SK-N-SH (cell line): ENCODE results near the gene SCFD1. TPM values are rescaled to one million over a fixed set of nuclear protein-coding genes. Genes with fewer than 3 reads are reported as not detected.

Experiments
- CTCF ChIA-PET: fragments of 300-600, 350-600 bp; formaldehyde crosslinking; extraction: SDS; loops from one replicate; lab custom pipeline; 2021; lab: Yijun Ruan, JAX
- POLR2A ChIA-PET: fragments of 350-600 bp; sonication (Branson Sonifier 250); formaldehyde crosslinking; extraction: SDS; loops from one replicate; lab custom pipeline; 2020; ENCODE audit warnings: antibody characterized with exemption, inconsistent platforms; lab: Yijun Ruan, JAX
- DNase-seq: peaks from one replicate; pipeline ENCODE4 v3.0.0; 2012
- H2AFZ ChIP-seq: fragments of 200-600 bp; sonication (generic); 2 replicates; pipeline ENCODE4 v1.8.1; 2016; ENCODE audit warnings: antibody characterized with exemption, mild to moderate bottlenecking, low read depth
- H3F3A ChIP-seq: fragments of 200-600 bp; sonication (generic); replicated peaks from 2 replicates; pipeline ENCODE3; 2016; ENCODE audit warnings: antibody characterized with exemption, mild to moderate bottlenecking; ENCODE audit not compliant: insufficient read depth
- H3K27ac ChIP-seq, 2 experiments: fragments of 200-500 bp in 1 of 2; fragments of 200-600 bp in 1 of 2; sonication (Bioruptor generic) in 1 of 2; sonication (generic), shearing (Covaris generic) in 1 of 2; 2 replicates each; pipeline versions ENCODE4 v1.5.1 to v1.6.1; 2014 to 2016; ENCODE audit warnings: low read depth in 2 of 2, inconsistent platforms in 1 of 2, low read length in 1 of 2, mild to moderate bottlenecking in 1 of 2, mixed read lengths in 1 of 2
- H3K27me3 ChIP-seq: fragments of 200-600 bp; sonication (generic), shearing (Covaris generic); 2 replicates; pipeline ENCODE4 v1.6.1; 2016; ENCODE audit warnings: mixed run types; ENCODE audit not compliant: insufficient read depth
- H3K36me3 ChIP-seq, 2 experiments: fragments of 200-500 bp in 1 of 2; fragments of 200-600 bp in 1 of 2; sonication (Bioruptor generic) in 1 of 2; sonication (generic) in 1 of 2; replicated peaks in 1 of 2; 2 replicates each; pipeline versions ENCODE3 to v1.5.1; 2014 to 2016; ENCODE audit warnings: low read length in 1 of 2, mild to moderate bottlenecking in 1 of 2; ENCODE audit not compliant: insufficient read depth in 2 of 2, control insufficient read depth in 1 of 2
- H3K4me1 ChIP-seq, 2 experiments: fragments of 200-500 bp in 1 of 2; fragments of 200-600 bp in 1 of 2; sonication (Bioruptor generic) in 1 of 2; sonication (generic), shearing (Covaris generic) in 1 of 2; 2 replicates each; pipeline versions ENCODE4 v1.5.1 to v1.6.1; 2014 to 2016; ENCODE audit warnings: low read depth in 1 of 2, low read length in 1 of 2, mixed run types in 1 of 2; ENCODE audit not compliant: insufficient read depth in 2 of 2, control insufficient read depth in 1 of 2
- H3K4me2 ChIP-seq: fragments of 200-600 bp; sonication (generic), shearing (Covaris generic); 2 replicates; pipeline ENCODE4 v1.6.1; 2017; ENCODE audit warnings: mixed run types
- H3K4me3 ChIP-seq, 2 experiments: fragments of 200-500 bp in 1 of 2; fragments of 200-600 bp in 1 of 2; sonication (Bioruptor generic) in 1 of 2; sonication (generic), shearing (Covaris generic) in 1 of 2; 2 replicates each; pipeline versions ENCODE4 v1.5.1 to v1.8.1; 2014 to 2016; ENCODE audit warnings: low read depth in 2 of 2, inconsistent platforms in 1 of 2, low read length in 1 of 2, mild to moderate bottlenecking in 1 of 2, mixed read lengths in 1 of 2, moderate library complexity in 1 of 2
- H3K79me2 ChIP-seq: fragments of 200-600 bp; sonication (generic); 2 replicates; pipeline ENCODE4 v1.8.1; 2017; ENCODE audit warnings: mild to moderate bottlenecking; ENCODE audit not compliant: insufficient read depth
- H3K9ac ChIP-seq: fragments of 200-600 bp; sonication (generic); 2 replicates; pipeline ENCODE4 v1.6.1; 2017; ENCODE audit warnings: mixed run types
- H3K9me2 ChIP-seq: fragments of 200-600 bp; sonication (generic); 2 replicates; pipeline ENCODE4 v1.6.1; 2017; ENCODE audit warnings: mixed run types
- H3K9me3 ChIP-seq: fragments of 200-600 bp; sonication (generic); 2 replicates; pipeline ENCODE4 v1.6.1; 2017; ENCODE audit warnings: mixed run types, mild to moderate bottlenecking, moderate library complexity
- H4K20me1 ChIP-seq: fragments of 200-600 bp; sonication (generic); 2 replicates; pipeline ENCODE4 v1.6.1; 2017; ENCODE audit warnings: mild to moderate bottlenecking, mixed run types; ENCODE audit not compliant: insufficient read depth
- CHD2 ChIP-seq: fragments of 150-350 bp; IDR thresholded peaks from 2 replicates; pipeline ENCODE4 v1.6.1; 2018; ENCODE audit warnings: low read length; ENCODE audit not compliant: partially characterized antibody
- EP300 ChIP-seq, 2 experiments: IDR thresholded peaks; 2 replicates each; pipeline versions ENCODE4 v1.4.0 to v1.6.1; 2012; ENCODE audit warnings: borderline replicate concordance in 1 of 2, low read depth in 1 of 2, low read length in 1 of 2
- FOXM1 ChIP-seq: IDR thresholded peaks from 2 replicates; pipeline ENCODE4 v1.4.0; 2012; ENCODE audit warnings: low read depth, mild to moderate bottlenecking
- GABPA ChIP-seq: IDR thresholded peaks from 2 replicates; pipeline ENCODE4 v1.4.0; 2012; ENCODE audit warnings: low read depth, mild to moderate bottlenecking
- GATA2 ChIP-seq: sonication (generic); formaldehyde crosslinking; IDR thresholded peaks from 2 replicates; pipeline ENCODE4 v1.5.0; 2020; ENCODE audit warnings: mild to moderate bottlenecking, missing genetic modification reagents
- JUND ChIP-seq: IDR thresholded peaks from 2 replicates; pipeline ENCODE4 v1.4.0; 2012
- NRF1 ChIP-seq: IDR thresholded peaks from 2 replicates; pipeline ENCODE4 v1.6.1; 2012; ENCODE audit warnings: low read depth, mild to moderate bottlenecking, low read length
- POLR2AphosphoS5 ChIP-seq: IDR thresholded peaks from 2 replicates; pipeline ENCODE4 v1.6.1; 2012; ENCODE audit warnings: low read depth, low read length
- RCOR1 ChIP-seq: fragments of 150-350 bp; IDR thresholded peaks from 2 replicates; pipeline ENCODE4 v1.6.1; 2017; ENCODE audit warnings: antibody characterized with exemption, low read length
- RFX5 ChIP-seq: IDR thresholded peaks from 2 replicates; pipeline ENCODE4 v1.6.1; 2012; ENCODE audit warnings: mild to moderate bottlenecking, improper control_type of control experiment, low read length
- RXRA ChIP-seq: IDR thresholded peaks from 2 replicates; pipeline ENCODE4 v1.4.0; 2012; ENCODE audit warnings: low read depth, mild to moderate bottlenecking, borderline replicate concordance
- SIN3A ChIP-seq: IDR thresholded peaks from 2 replicates; pipeline ENCODE4 v1.6.1; 2012; ENCODE audit warnings: low read depth, mild to moderate bottlenecking, low read length, moderate library complexity, borderline replicate concordance
- SMC3 ChIP-seq: IDR thresholded peaks from 2 replicates; pipeline ENCODE4 v1.6.1; 2012; ENCODE audit warnings: low read depth, low read length, improper control_type of control experiment
- TAF1 ChIP-seq: IDR thresholded peaks from 2 replicates; pipeline ENCODE4 v1.6.1; 2012; ENCODE audit warnings: low read depth, mild to moderate bottlenecking, low read length, moderate library complexity, borderline replicate concordance
- TCF12 ChIP-seq: IDR thresholded peaks from 2 replicates; pipeline ENCODE4 v1.4.0; 2012
- TEAD4 ChIP-seq: IDR thresholded peaks from 2 replicates; pipeline ENCODE4 v1.4.0; 2012; ENCODE audit warnings: mild to moderate bottlenecking, borderline replicate concordance; ENCODE audit not compliant: insufficient read depth
- YY1 ChIP-seq: IDR thresholded peaks from 2 replicates; pipeline ENCODE4 v1.4.0; 2012; ENCODE audit warnings: low read depth, mild to moderate bottlenecking
- WGBS: methylation state at CpG from one replicate; pipeline ENCODE4 v1.1.6; 2017; ENCODE audit warnings: low lambda C conversion rate; 5-methylcytosine and 5-hydroxymethylcytosine counted together
- polyA plus RNA-seq, 3 experiments: library from polyadenylated mRNA; depleted of rRNA; stranded (reverse); fragments of >200 nt; gene quantifications; 2 replicates each; pipeline ENCODE4 v1.2.3, GENCODE V29; 2012
- TF ChIP-seq, protein P1 (sequence below): IDR thresholded peaks from 2 replicates; pipeline ENCODE4; 2012
- TF ChIP-seq, protein P2 (sequence below): IDR thresholded peaks from 2 replicates; pipeline ENCODE4 v1.6.1; 2012; ENCODE audit warnings: mild to moderate bottlenecking, low read depth, low read length, moderate library complexity
- TF ChIP-seq, protein P3 (sequence below): fragments of 200-600 bp; sonication (generic); IDR thresholded peaks from 2 replicates; pipeline ENCODE4 v1.6.1; 2017; ENCODE audit warnings: antibody characterized with exemption, mild to moderate bottlenecking, moderate library complexity

The SCFD1 gene
- polyA plus RNA-seq, 1 of the 3 experiments (the other 2 are of a cell fraction): 31.4 TPM

DNA sequence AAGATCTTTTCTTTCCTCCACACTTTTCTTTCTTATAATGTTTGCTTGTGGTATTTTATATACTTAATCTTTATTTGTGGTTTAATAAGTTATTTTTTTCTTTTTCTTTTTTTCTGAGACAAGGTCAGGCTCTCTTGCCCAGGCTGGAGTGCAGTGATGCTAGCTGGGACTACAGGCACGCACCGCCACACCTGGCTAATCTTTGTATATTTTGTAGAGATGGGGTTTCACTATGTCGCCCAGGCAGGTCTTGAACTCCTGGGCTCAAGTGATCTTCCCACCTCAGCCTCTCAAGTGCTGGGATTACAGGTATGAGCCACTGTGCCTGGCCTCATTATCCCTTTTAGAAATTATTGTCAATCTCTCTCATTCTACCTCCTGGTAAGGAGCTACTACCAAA is 87.1 kb downstream of the SCFD1 start:
- ChIA-PET CTCF (no interaction called here), POLR2A (no interaction called here)
- TF ChIP-seq RCOR1 (no peak), EP300 (IDR thresholded peaks at IDR 0.05; ENCODE audit: borderline replicate concordance in 1 of 2, low read depth in 1 of 2, low read length in 1 of 2) (no peak), RFX5 (no peak), GATA2 (CRISPR knock-in tag) (no peak), NRF1 (no peak), TCF12 (no peak), TAF1 (no peak), CHD2 (no peak), POLR2AphosphoS5 (no peak), FOXM1 (no peak), JUND (no peak), SMC3 (no peak), YY1 (no peak), SIN3A (no peak), RXRA (no peak), GABPA (no peak), TEAD4 (no peak)
- TF ChIP-seq, protein P1, sequence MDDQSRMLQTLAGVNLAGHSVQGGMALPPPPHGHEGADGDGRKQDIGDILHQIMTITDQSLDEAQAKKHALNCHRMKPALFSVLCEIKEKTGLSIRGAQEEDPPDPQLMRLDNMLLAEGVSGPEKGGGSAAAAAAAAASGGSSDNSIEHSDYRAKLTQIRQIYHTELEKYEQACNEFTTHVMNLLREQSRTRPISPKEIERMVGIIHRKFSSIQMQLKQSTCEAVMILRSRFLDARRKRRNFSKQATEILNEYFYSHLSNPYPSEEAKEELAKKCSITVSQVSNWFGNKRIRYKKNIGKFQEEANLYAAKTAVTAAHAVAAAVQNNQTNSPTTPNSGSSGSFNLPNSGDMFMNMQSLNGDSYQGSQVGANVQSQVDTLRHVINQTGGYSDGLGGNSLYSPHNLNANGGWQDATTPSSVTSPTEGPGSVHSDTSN: no peak
- TF ChIP-seq, protein P2, sequence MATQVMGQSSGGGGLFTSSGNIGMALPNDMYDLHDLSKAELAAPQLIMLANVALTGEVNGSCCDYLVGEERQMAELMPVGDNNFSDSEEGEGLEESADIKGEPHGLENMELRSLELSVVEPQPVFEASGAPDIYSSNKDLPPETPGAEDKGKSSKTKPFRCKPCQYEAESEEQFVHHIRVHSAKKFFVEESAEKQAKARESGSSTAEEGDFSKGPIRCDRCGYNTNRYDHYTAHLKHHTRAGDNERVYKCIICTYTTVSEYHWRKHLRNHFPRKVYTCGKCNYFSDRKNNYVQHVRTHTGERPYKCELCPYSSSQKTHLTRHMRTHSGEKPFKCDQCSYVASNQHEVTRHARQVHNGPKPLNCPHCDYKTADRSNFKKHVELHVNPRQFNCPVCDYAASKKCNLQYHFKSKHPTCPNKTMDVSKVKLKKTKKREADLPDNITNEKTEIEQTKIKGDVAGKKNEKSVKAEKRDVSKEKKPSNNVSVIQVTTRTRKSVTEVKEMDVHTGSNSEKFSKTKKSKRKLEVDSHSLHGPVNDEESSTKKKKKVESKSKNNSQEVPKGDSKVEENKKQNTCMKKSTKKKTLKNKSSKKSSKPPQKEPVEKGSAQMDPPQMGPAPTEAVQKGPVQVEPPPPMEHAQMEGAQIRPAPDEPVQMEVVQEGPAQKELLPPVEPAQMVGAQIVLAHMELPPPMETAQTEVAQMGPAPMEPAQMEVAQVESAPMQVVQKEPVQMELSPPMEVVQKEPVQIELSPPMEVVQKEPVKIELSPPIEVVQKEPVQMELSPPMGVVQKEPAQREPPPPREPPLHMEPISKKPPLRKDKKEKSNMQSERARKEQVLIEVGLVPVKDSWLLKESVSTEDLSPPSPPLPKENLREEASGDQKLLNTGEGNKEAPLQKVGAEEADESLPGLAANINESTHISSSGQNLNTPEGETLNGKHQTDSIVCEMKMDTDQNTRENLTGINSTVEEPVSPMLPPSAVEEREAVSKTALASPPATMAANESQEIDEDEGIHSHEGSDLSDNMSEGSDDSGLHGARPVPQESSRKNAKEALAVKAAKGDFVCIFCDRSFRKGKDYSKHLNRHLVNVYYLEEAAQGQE: no peak
- TF ChIP-seq, protein P3, sequence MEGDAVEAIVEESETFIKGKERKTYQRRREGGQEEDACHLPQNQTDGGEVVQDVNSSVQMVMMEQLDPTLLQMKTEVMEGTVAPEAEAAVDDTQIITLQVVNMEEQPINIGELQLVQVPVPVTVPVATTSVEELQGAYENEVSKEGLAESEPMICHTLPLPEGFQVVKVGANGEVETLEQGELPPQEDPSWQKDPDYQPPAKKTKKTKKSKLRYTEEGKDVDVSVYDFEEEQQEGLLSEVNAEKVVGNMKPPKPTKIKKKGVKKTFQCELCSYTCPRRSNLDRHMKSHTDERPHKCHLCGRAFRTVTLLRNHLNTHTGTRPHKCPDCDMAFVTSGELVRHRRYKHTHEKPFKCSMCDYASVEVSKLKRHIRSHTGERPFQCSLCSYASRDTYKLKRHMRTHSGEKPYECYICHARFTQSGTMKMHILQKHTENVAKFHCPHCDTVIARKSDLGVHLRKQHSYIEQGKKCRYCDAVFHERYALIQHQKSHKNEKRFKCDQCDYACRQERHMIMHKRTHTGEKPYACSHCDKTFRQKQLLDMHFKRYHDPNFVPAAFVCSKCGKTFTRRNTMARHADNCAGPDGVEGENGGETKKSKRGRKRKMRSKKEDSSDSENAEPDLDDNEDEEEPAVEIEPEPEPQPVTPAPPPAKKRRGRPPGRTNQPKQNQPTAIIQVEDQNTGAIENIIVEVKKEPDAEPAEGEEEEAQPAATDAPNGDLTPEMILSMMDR: no peak
- H3K9me3 ChIP-seq: no peaks in the 10 kb centered on the region; the same call in 1 of the 2 replicates
- H4K20me1 ChIP-seq: no peaks in the 10 kb centered on the region
- no peaks in the 10 kb centered on the region for H3K9me2 ChIP-seq
- DNase-seq: no peak
- H3K4me3 ChIP-seq: no peak overlapping the region
- H3K27ac ChIP-seq: no peak overlapping the region
- no peak overlapping the region for H3K4me2 ChIP-seq
- H3K27me3 ChIP-seq: no peaks in the 10 kb centered on the region
- no peak overlapping the region for H2AFZ ChIP-seq
- H3K4me1 ChIP-seq: peaks cover 0 to 6% of the 10 kb centered on the region in 2 experiments; a peak in 1 of 4 replicates
- H3F3A ChIP-seq: no peaks in the 10 kb centered on the region
- no peak overlapping the region for H3K9ac ChIP-seq
- peaks cover 50 to 66% of the 10 kb centered on the region in 2 experiments for H3K36me3 ChIP-seq
- WGBS: 100% methylated on average over 3 of the region's 3 CpGs
- H3K79me2 ChIP-seq: no peaks in the 10 kb centered on the region
